ENCODE results near the gene UBE2F. TPM values are rescaled to one million over a fixed set of nuclear protein-coding genes. Genes with fewer than 3 reads are reported as not detected.

Gene UBE2F
- total and polyA plus RNA-seq, 2 of the 13 experiments (the other 11 are each of a cell fraction or from before 2014, with no cell fraction given), result 35.4 to 73.1 TPM

DNA sequence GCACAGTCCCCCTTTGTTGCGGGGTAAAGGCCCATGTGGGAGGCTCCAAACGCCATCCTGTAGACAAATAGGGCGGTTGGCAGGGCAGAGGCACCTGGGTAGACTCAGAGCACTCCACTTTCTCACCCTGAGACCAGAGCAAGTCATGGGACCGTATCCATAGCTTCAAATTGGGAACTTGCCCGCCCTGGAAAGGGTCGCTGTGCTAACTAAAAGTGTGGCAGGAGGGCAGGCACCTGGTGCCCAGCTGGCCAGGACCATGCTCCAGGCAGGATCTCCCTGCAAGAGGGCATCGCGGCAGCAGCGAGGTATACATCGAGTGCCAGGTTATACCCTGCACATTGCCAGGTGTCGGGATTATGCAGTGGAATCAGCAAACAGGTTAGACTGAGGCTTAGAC is 73.2 kb downstream of the UBE2F start (continued):
- TF ChIP-seq, protein P1, sequence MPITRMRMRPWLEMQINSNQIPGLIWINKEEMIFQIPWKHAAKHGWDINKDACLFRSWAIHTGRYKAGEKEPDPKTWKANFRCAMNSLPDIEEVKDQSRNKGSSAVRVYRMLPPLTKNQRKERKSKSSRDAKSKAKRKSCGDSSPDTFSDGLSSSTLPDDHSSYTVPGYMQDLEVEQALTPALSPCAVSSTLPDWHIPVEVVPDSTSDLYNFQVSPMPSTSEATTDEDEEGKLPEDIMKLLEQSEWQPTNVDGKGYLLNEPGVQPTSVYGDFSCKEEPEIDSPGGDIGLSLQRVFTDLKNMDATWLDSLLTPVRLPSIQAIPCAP (CRISPR knock-in tag; IDR thresholded peaks at IDR 0.05; ENCODE audit: low read depth), result no peak

DNA sequence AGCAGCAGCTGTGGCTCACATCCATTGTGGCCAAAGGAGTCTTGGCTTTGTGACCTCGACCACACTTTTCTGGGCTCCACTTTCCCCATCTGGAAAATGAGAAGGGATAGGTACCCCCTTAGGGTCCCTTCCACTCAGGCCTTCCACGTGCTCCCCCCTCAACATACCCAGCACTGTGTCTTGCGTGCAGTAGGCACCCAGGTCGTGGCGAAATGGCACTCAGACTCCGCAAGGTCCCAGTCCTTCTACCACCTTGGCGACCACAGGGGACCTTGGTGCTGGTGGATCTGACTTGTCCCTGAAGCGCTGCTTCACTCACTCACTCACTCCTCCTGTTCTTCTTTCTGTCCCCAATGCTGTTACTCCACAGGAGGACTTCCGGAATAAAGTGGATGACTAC is 74.1 kb downstream of the UBE2F start:
- Histone ChIP-seq H3K27me3 (ENCODE audit: control insufficient read depth in 1 of 2, insufficient read depth in 2 of 2, low read length in 2 of 2) (no peaks in the 10 kb centered on the region), H4K20me1 (ENCODE audit: insufficient read depth, low read length) (no peaks in the 10 kb centered on the region), H3K36me3 (replicated peaks in 1 of 2; ENCODE audit: control insufficient read depth in 1 of 2, insufficient read depth in 2 of 2, low read length in 2 of 2) (peaks cover 17 to 56% of the 10 kb centered on the region in 2 experiments), H2AFZ (ENCODE audit: low read length) (no peak overlapping the region), H3K79me2 (ENCODE audit: insufficient read depth, low read length) (no peaks in the 10 kb centered on the region), H3K9ac (ENCODE audit: insufficient read depth, low read depth, low read length) (no peak overlapping the region), H3K27ac (ENCODE audit: extremely low read length, insufficient read depth, low read length) (no peak overlapping the region), H3K9me3 (ENCODE audit: low read length) (no peaks in the 10 kb centered on the region), H3K4me3 (replicated peaks in 1 of 3; ENCODE audit: insufficient read depth in 1 of 3, low read depth in 2 of 3, low read length in 3 of 3) (no peak overlapping the region), H3K4me1 (ENCODE audit: insufficient read depth, low read length) (no peaks in the 10 kb centered on the region), H3K4me2 (ENCODE audit: low read depth, low read length) (no peak overlapping the region)
- ATAC-seq (no peak), FAIRE-seq (no peak), DNase-seq (ENCODE audit: low spot score) (no peak)
- ChIA-PET POLR2A (interaction anchor here (0.6 kb wide), 1 partner anchor 16 kb away, joined by 3 read pairs; no protein-coding TSS in a partner anchor), CTCF (ENCODE audit: low intra/inter-chr PET ratio, low total read pairs) (no interaction called here)
- BruUV-seq (replicated peaks), result no TSS peak
- 95% methylated on average over 9 of the region's 9 CpGs for WGBS (ENCODE audit: low lambda C conversion rate)
- TF ChIP-seq ZSCAN12 (CRISPR knock-in tag; IDR thresholded peaks at IDR 0.05) (no peak), NFE2 (CRISPR knock-in tag; IDR thresholded peaks at IDR 0.05) (no peak), GABPB1 (CRISPR knock-in tag; IDR thresholded peaks at IDR 0.05) (no peak), ZUFSP (CRISPR knock-in tag; IDR thresholded peaks at IDR 0.05; ENCODE audit: borderline replicate concordance) (no peak), ZBTB44 (CRISPR knock-in tag; IDR thresholded peaks at IDR 0.05) (no peak), ZFP36L2 (CRISPR knock-in tag; IDR thresholded peaks at IDR 0.05) (no peak), KDM2A (CRISPR knock-in tag; IDR thresholded peaks at IDR 0.05; ENCODE audit: borderline replicate concordance, low read depth) (no peak), ZNF777 (CRISPR knock-in tag; IDR thresholded peaks at IDR 0.05) (no peak), USF2 (IDR thresholded peaks at IDR 0.05; ENCODE audit: low read depth, low read length) (no peak), USF2 (CRISPR knock-in tag; IDR thresholded peaks at IDR 0.05; ENCODE audit: borderline replicate concordance) (no peak), AFF4 (CRISPR knock-in tag; IDR thresholded peaks at IDR 0.05) (no peak)
- in situ Hi-C loops (cut with HindIII; ENCODE audit: extremely low pct_ligation_motif_present, low pct_unique_long_range_greater_than_20kb) (no loop called here), intact Hi-C loops (cut with micrococcal nuclease; ENCODE audit: unreplicated experiment) (no loop called here)
